Keratinocyte (primary cell): ENCODE data around the gene LRBA.

Experiments used
- CTCF ChIP-seq, 3 experiments: IDR thresholded peaks in 1 of 3; conservative IDR thresholded peaks in 1 of 3; optimal IDR thresholded peaks in 1 of 3; 2 replicates in 2 of 3; 3 replicates in 1 of 3; pipeline versions ENCODE3 to v1.5.1; 2011; ENCODE audit warnings: low read length in 3 of 3, mild to moderate bottlenecking in 3 of 3, moderate library complexity in 2 of 3, control low read depth in 1 of 3, inconsistent platforms in 1 of 3; ENCODE audit not compliant: insufficient read depth in 2 of 3; ENCODE audit errors: extremely low read depth in 1 of 3
- EZH2 ChIP-seq: IDR thresholded peaks from one replicate; pipeline ENCODE4 v1.6.1; 2012; ENCODE audit warnings: inconsistent platforms, mild to moderate bottlenecking, low read length, moderate library complexity

GRCh38 chr4:150769248-150769647 is 245.8 kb downstream of the LRBA start:
- TF ChIP-seq CTCF (optimal IDR thresholded peaks at IDR 0.05 in 1 of 3, IDR thresholded peaks at IDR 0.05 in 1 of 3, conservative IDR thresholded peaks at IDR 0.05 in 1 of 3; ENCODE audit: extremely low read depth in 1 of 3, insufficient read depth in 2 of 3, low read length in 3 of 3) (no peak), EZH2 (no peak)
